GM12878 (cell line): ENCODE data around the gene RPL7A.

Experiments used
- CTCF ChIP-seq, 3 experiments: IDR thresholded peaks in 2 of 3; conservative IDR thresholded peaks in 1 of 3; 2 replicates each; pipeline ENCODE4 v1.5.1; 2011; ENCODE audit warnings: low read depth in 3 of 3, low read length in 3 of 3, mild to moderate bottlenecking in 3 of 3, control low read depth in 2 of 3, moderate library complexity in 2 of 3, inconsistent platforms in 1 of 3, mixed read lengths in 1 of 3; ENCODE audit not compliant: control insufficient read depth in 2 of 3, insufficient read depth in 1 of 3; ENCODE audit errors: extremely low read depth in 1 of 3
- HCFC1 ChIP-seq: fragments of 150-350 bp; IDR thresholded peaks from 2 replicates; pipeline ENCODE4 v1.6.1; 2014; ENCODE audit warnings: low read length
- HDGF ChIP-seq: fragments of 450-650 bp; IDR thresholded peaks from 2 replicates; pipeline ENCODE4 v1.6.1; 2016; ENCODE audit warnings: antibody characterized with exemption
- MLLT1 ChIP-seq: fragments of 450-650 bp; IDR thresholded peaks from 2 replicates; pipeline ENCODE4 v1.6.1; 2016; ENCODE audit warnings: mild to moderate bottlenecking
- POLR2A ChIP-seq: IDR thresholded peaks from 2 replicates; pipeline ENCODE4 v1.6.1; 2011; ENCODE audit warnings: low read depth, mild to moderate bottlenecking, low read length
- SUZ12 ChIP-seq: fragments of 200-600 bp; sonication (generic); IDR thresholded peaks from one replicate; pipeline ENCODE4 v1.6.1; 2018; ENCODE audit warnings: antibody characterized with exemption, mild to moderate bottlenecking; ENCODE audit not compliant: unreplicated experiment
- USF1 ChIP-seq: IDR thresholded peaks from 2 replicates; pipeline ENCODE4 v1.6.1; 2011; ENCODE audit warnings: borderline replicate concordance, low read depth, mild to moderate bottlenecking, moderate library complexity, mixed read lengths, low read length; ENCODE audit not compliant: insufficient read depth; ENCODE audit errors: extremely low read length

GRCh38 chr9:133304477-133305377 is 43.3 kb upstream of the RPL7A start:
- TF ChIP-seq POLR2A (no peak), HCFC1 (no peak), USF1 (no peak), CTCF (IDR thresholded peaks at IDR 0.05 in 2 of 3, conservative IDR thresholded peaks at IDR 0.05 in 1 of 3; ENCODE audit: control insufficient read depth in 2 of 3, extremely low read depth in 1 of 3, insufficient read depth in 1 of 3, low read depth in 3 of 3, low read length in 3 of 3) (no peak), SUZ12 (no peak), HDGF (no peak), MLLT1 (no peak)
